NCI-H526 (cell line): ENCODE results near the gene PHKB.
"Not testable (repeated sequence)": the region's sequence is repeated elsewhere in the genome, so short reads cannot be mapped to it uniquely, and the experiment has no call there.

Source experiments
- DNase-seq, 2 experiments: peaks; one replicate each; lab custom pipeline; 2025; lab: John Stamatoyannopoulos, UW

The PHKB gene

DNA sequence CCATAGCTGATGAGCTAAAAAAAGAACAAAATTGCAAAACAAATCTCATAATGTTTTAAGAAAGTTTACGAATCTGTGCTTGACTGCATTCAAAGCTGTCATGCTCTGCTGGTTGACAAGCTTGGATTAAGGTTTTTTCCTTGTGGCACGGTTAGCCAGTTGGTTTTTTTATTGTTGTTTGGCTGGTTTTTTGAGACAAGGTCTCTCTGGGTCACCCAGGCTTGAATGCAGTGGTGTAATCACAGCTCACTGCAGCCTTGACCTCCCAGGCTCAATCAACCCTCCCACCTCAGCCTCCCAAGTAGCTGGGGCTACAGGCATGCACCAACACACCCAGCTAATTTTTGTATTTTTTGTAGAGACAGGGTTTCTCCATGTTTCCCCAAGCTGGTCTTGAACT is 45.7 kb downstream of the PHKB start:
- no peak for DNase-seq

DNA sequence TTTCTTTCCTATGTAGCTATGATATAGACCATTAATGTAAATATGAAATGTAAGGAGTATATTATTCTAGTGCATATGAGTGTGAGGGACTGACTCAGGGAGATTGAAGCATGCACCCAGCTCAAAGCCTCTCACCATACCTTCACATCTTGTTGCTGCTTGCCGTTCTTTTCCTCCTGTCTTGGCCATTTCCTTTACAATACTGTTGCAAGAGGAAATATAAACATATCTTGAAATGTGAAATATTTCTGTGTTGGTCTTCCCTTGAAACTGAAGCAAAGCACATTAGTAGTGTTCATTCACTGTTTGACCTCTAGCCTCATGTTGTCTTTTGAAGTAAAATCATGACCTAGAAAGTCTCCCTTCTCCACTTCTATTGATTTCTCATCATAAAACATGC is 46.6 kb downstream of the PHKB start:
- DNase-seq: no peak

DNA sequence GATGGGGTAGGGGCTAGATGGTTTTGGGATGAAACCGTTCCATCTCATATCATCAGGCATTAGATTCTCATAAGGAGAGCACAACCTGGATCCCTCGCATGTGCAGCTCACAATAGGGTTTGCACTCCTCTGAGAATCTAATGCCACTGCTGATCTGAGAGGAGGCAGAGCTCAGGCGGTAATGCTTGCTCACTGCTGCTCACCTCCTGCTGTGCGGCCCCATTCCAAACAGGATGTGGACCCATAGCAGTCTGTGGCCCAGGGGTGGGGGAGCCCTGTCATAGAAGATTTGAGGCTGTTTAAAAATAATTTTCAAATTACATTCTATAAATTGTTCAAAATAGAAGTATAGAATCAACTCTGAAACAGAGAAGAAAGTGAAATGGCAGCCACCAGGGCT is 50.8 kb downstream of the PHKB start:
- DNase-seq: no peak

DNA sequence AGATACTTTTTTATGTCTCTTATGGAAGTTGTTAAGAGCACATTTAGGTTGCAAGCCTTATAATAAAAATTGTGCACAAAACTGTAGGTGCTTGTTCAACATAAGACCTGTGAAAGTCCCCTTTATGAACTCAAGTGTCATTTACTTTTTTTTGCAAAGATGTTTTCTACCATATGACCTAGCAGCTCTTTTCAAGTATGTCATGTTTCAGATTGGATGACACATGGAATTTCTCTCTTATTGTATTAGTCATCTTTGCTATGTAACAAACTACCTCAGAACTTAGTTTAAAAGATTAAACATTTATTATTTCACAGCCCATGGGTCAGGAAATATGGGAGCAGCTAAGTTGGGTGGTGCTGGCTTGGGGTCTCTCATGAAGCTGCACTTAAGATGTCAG is 57.9 kb downstream of the PHKB start:
- DNase-seq: no peak

DNA sequence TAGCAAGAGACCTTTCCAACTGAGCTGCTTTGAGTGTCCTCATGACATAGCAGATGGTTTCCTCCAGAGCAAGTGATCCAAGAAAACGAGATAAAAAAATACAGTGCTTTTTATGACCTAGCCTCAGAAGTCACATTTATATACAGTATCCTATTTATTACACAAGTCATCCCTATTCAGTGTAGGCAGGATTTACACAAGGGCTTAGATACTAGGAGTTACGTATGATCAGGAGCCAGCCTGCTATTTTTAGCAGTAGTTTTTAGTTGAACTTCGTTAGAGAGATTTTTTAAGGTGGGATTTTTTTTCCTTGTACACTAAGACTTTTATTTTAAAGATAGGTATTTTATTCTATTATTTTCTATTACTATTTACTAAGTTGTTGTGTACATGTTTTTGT is 58.4 kb downstream of the PHKB start:
- no peak for DNase-seq

DNA sequence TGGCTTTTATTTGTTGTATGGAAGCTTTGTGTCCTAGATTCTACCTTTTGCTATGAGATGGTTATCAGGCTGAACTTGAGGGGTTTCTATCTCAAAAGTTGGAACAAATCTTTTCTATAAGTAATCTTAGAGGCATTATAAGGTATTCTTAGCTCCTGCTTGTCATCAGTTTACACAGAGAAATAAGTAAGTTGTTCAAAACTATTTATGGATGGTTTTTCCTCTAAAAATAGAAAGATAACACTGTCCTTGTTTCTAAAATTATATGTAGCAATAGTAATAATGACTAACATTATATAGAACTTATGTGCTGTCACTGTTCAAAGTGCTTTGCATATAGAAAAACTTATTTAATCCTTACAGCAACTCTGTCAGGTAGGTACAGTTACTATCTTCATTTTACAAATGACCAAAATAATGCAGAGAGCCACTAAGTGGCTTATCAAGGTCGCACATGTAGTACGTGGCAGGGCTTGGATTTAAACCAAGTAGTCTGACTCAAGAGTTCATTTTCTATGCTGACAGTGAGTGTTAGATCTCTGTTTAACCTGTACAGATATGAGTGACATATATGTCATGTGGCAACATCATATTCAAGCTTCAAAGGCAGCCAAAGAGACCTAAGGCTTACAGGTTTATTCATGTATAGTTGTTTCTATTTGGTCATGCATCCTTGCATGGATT is 59.0 kb downstream of the PHKB start:
- no peak for DNase-seq

DNA sequence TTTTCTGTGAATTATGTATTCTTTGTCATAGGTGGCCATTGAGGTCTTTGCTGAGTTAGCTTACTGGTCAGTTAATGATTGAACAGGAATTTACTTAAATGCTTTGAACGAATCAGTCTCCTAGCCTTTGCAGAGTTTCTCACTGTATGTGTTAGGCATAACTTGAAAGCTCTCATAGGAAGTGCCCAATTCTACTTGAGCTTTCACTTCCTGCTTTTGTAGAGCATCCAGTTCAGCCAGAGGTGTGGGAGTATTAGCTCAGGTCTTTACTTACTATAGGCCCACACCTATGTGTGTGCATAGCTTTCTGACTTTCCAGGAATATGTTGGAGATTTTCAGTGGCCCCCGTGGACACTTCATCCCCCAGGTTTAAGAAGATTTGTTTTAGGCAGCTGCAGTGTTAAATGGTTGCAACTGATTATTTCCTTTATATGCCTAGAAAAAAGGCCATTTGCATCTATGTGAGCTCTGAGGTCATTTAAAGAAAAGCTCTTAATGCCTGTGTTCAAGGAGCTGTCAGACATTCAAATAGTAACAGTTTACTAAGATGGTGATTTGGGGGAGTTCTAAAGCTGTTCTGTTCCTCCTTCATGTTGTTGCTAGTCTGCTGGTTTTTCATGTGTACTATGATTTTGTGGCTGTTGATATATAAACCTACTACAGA is 62.3 kb downstream of the PHKB start:
- no peak for DNase-seq

DNA sequence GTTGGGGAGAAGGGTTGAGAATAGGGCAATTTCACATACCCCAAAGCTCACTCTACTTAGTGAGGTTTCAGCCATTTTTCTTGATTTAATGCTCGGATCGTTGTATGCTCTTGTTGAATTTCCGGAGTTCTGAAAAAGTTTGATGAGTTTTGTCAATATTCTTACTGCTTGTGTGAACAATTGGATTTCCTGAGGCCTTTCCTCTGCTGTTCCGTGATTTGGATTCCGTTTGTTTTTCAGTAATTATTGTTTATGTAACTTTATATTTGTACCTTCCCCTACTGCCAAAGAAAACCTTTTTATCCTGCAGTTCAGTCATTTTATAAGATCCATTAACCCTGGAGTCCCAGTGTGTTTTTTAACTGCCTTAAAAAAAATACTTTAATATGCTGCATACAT is 62.9 kb downstream of the PHKB start:
- no peak for DNase-seq

DNA sequence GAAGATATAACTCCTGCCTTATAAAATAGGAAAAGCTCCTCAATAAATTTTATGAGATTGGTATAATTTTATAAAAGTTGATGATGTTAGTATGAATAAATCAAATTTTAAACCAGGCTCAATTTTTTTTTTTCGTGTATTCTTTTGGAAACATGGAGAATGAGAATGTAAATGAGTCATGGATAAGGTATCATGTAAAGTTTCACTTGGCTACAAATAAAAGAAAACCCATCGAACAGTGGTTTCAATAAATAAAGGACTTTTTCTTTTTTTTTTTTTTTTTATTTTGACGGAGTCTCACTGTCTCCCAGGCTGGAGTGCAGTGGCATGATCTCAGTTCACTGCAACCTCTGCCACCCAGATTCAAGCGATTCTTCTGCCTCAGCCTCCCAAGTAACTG is 67.3 kb downstream of the PHKB start:
- no peak for DNase-seq

DNA sequence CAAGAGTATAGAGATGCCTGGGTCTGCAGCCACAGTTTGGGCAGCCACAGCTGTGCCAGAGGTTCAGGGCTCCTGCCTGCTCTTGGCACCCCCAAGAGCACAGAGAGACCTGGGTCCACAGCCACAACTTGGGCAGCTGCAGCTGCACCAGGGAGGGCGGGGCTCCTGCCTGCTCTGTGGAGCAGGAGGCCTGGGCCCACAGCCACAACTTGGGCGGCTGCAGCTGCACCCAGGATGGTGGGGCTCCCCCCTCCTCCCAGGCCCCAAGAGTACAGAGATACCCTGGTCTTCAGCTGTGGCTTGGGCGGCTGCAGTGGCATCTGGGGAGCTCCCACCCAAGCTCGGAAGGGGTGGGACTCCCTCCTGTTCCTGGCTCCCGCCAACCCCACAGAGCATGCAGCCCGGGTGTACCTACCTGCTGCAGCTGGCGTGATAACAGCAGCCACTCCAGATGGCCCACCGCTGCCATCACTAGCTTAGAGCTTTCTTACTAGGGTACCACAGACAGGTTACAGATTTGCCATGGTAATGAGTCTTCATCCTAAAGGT is 72.7 kb downstream of the PHKB start:
- no peak for DNase-seq

DNA sequence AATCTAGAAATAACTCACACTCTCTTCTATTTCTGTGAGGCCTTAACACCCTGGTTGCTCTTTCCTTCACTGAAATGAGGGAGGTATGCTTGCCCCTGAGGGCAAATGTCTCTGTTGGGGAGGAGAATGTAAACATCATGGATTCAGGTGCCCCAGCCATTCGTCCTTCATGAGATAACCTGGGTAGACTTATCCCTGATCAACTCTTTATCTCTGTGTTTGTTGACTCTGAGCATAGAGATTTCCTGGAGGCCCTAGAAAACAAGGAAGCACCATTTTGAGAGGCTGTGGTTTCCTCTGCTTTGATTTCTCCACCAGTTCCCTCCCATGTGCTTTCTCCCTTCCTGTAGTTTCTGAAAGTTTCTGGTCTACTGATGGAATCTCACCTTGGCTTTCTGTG is 77.3 kb downstream of the PHKB start:
- DNase-seq: no peak

DNA sequence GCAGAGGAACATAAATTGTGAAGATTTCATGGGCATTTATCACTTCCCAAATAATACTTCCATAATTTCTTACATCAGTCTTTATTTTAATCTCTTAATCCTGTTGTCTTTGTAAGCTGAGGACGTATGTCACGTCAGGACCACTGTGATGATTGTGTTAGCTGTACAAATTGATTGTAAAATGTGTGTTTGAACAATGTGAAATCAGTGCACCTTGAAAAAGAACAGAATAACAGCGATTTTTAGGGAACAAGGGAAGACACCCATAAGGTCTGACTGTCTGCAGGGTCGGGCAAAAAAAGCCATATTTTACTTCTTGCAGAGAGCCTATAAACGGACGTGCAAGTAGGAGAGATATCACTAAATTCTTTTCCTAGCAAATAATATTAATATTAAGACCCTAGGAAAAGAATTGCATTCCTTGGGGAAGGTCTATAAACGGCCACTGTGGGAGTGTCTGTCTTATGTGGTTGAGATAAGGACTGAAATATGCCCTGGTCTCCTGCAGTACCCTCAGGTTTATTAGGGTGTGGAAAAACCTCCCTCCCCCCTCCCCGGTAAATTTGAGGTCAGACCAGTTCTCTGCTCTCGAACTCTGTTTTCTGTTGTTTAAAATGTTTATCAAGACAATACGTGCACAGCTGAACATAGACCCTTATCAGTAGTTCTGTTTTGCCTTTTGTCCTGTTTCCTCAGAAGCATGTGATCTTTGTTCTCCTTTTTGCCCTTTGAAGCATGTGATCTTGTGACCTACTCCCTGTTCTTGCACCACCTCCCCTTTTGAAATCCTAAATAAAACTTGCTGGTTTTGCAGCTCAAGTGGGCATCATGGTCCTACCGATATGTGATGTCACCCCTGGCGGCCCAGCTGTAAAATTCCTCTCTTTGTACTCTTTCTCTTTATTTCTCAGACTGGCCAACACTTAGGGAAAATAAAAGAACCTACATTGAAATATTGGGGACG is 78.9 kb downstream of the PHKB start:
- DNase-seq: not testable (repeated sequence)

DNA sequence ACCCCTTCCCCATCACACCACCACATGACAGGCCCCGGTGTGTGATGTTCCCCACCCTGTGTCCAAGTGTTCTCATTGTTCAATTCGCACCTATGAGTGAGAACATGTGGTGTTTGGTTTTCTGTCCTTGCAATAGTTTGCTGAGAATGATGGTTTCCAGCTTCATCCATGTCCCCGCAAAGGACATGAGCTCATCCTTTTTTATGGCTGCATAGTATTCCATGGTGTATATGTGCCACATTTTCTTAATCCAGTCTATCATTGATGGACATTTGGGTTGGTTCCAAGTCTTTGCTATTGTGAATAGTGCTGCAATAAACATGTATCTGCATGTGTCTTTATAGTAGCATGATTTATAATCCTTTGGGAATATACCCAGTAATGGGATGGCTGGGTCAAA is 80.0 kb downstream of the PHKB start:
- DNase-seq: not testable (repeated sequence)

DNA sequence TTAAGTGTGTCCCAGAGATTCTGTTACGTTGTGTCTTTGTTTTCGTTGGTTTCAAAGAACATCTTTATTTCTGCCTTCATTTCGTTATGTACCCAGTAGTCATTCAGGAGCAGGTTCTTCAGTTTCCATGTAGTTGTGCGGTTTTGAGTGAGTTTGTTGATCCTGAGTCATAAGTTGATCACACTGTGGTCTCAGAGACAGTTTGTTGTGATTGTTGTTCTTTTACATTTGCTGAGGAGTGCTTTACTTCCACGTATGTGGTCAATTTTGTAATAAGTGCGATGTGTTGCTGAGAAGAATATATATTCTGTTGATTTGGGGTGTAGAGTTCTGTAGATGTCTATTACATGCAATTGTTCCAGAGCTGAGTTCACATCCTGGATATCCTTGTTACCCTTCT is 83.1 kb downstream of the PHKB start:
- not testable (repeated sequence) for DNase-seq

DNA sequence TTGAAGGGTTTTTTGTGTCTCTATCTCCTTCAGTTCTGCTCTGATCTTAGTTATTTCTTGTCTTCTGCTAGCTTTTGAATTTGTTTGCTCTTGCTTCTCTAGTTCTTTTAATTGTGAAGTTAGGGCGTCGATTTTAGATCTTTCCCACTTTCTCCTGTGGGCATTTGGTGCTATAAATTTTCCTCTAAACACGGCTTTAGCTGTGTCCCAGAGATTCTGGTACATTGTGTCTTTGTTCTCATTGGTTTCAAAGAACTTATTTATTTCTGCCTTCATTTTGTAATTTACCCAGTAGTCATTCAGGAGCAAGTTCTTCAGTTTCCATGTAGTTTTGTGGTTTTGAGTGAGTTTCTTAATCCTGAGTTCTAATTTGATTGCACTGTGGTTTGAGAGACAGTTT is 90.1 kb downstream of the PHKB start:
- DNase-seq: not testable (repeated sequence)

DNA sequence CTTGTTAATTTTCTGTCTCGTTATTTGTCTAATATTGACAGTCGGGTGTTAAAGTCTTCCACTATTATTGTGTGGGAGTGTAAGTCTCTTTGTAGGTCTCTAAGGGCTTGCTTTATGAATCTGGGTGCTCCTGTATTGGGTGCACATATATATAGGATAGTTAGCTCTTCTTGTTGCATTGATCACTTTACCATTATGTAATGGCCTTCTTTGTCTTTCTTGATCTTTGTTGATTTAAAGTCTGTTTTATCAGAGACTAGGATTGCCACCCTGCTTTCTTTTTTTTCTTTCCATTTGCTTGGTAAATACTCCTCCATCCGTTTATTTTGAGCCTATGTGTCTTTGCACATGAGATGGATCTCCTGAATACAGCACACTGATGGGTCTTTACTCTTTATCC is 90.6 kb downstream of the PHKB start:
- not testable (repeated sequence) for DNase-seq

DNA sequence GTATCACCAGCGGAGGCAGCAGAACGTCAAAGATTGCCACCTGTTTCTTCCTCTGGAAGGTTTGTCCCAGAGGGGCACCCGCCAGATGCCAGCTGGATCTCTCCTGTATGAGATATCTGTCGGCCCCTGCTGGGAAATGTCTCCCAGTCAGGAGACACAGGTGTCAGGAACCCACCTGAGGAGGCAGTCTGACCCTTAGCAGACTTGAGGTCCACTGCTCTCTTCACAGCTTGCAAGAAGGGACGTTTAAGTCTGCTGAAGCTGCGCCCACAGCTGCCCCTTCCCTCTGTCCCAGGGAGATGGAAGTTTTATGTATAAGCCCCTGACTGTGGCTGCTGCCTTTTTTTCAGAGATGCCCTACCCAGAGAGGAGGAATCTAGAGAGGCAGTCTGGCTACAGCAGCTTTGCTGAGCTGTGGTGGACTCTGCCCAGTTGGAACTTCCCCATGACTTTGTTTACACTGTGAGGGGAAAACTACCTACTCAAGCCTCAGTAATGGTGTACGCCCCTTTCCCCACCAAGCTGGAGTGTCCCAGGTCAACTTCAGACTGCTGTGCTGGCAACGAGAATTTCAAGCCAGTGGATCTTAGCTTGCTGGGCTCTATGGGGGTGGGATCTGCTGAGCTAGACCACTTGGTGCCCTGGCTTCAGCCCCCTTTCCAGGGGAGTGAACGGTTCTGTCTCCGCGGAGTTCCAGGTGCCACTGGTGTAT is 92.9 kb downstream of the PHKB start:
- DNase-seq: no peak

DNA sequence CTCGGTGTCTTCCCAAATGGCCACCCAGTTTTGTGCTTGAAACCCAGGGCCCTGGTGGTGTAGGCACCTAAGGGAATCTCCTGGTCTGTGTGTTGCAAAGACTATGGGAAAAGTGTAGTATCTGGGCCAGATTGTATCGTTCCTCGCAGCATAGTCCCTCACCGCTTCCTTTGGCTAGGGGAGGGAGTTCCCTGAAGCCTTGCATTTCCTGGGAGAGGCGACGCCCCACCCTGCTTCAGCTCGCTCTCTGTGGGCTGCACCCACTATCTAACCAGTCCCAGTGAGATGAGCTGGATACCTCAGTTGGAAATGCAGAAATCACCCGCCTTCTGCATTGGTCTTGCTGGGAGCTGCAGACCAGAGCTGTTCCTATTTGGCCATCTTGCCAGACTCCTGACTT is 93.5 kb downstream of the PHKB start:
- not testable (repeated sequence) for DNase-seq

DNA sequence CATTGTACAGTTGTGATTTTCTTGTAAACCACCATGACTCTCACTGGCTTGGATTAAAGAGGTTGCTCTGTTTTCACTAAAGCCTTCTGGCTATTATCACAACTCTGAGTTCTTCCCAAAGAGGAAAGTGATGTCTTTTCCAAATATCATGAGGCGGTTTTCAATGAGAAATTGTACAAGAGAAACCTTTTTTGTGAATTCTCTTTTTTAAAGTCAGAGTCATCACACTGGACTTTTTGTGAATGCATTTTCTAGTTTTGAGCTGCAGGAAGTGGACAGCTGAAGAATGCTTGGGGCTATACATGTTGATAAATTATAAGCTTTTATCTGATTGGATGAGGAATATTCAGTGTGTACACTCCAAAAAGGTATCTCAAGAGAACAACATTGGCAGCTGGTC is 100.2 kb downstream of the PHKB start:
- DNase-seq: no peak

DNA sequence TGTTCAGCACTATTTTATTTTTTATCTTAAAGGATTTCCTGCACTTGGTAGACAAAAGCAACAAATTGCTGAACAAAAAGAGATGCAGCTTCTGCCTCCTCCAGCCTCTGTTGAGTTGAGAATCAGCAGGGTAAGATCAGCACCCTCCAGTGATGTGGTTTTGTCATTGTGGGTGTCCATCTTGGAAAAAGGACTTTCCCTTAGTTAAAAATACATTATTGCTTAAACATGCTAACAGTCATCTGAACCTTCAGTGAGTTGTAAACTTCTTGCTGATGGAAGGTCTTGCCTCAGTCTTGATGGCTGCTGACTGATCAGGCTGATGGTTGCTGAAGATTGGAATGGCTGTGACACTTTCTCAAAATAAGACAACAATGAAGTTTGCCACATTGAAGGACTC is 101.2 kb downstream of the PHKB start:
- DNase-seq: no peak

DNA sequence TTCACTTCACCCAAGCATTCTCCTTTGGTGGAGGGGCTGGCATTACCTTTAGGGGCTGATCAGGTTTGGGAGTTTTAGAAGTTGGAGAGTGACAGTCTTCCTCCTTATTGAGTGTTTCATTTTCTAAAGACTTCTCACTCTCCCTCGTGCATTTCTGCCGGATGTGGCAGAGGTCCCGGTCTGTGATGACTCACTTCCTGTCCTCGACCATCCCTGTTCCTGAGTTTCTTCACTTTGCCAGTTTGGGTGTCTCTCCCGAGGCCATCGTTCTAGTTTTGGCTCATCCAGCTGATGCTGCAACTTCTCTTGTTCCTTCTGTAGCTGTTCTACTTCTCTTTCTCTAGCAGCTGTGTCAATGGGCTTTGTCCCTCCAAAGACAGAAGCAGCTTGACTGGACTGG is 104.3 kb downstream of the PHKB start:
- no peak for DNase-seq

DNA sequence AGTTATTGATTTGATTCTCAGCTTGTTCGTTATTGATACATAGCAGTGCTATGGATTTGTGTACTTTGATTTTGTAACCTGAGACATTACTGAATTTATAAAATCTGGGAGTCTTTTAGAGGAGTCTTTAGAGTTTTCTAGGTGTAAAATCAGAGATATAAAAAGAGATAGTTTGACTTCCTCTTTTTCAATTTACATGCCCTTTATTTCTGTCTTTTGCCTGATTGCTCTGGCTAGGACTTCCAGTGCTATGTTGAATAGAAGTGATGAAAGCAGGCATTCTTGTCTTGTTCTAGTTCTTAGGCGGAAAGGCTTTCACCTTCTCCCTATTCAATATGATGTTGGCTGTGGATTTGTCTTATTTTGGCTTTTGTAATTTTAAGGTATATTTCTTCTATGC is 106.2 kb downstream of the PHKB start:
- DNase-seq: no peak
